ENCODE results near the gene CATSPER2. TPM values are rescaled to one million over a fixed set of nuclear protein-coding genes. Genes with fewer than 3 reads are reported as not detected.
"Not testable (repeated sequence)": the region's sequence is repeated elsewhere in the genome, so short reads cannot be mapped to it uniquely, and the experiment has no call there.

The CATSPER2 gene
- total and polyA plus RNA-seq, 2 of the 4 experiments (the other 2 are of a cell fraction): 0.41 to 11.3 TPM

- H3K27me3 ChIP-seq (ENCODE audit: control insufficient read depth, insufficient read depth, low read length); H2BK5ac ChIP-seq (ENCODE audit: low read depth, low read length, poor library complexity, severe bottlenecking); POLR2A ChIA-PET (ENCODE audit: unreplicated experiment); in situ Hi-C loops (cut with MboI; ENCODE audit: low sequenced_read_pairs); H2BK120ac ChIP-seq (ENCODE audit: low read depth, low read length); H2AK5ac ChIP-seq (ENCODE audit: low read depth, low read length); H3K14ac ChIP-seq (replicated peaks; ENCODE audit: low read depth, low read length); H3K18ac ChIP-seq (ENCODE audit: low read depth, low read length); CTCF ChIA-PET; H4K91ac ChIP-seq (ENCODE audit: insufficient read depth, low read depth, low read length); H2AK9ac ChIP-seq (replicated peaks; ENCODE audit: low read depth, low read length, poor library complexity); H2BK15ac ChIP-seq (ENCODE audit: low read depth, low read length); H3K27ac ChIP-seq (ENCODE audit: insufficient read depth, low read length); H3K4me3 ChIP-seq (ENCODE audit: insufficient read depth, low read depth, low read length); H3K56ac ChIP-seq (ENCODE audit: extremely low read depth, insufficient read depth, low read length); BruUV-seq (replicated peaks); H3K36me3 ChIP-seq (ENCODE audit: control insufficient read depth, insufficient read depth, low read length); H2AFZ ChIP-seq (replicated peaks; ENCODE audit: low read length, poor library complexity); H4K20me1 ChIP-seq (ENCODE audit: insufficient read depth, low read length); H3K23ac ChIP-seq (ENCODE audit: low read depth, low read length); intact Hi-C loops (cut with micrococcal nuclease); dilution Hi-C loops (cut with HindIII; ENCODE audit: low sequenced_read_pairs, unreplicated experiment); H2BK20ac ChIP-seq (ENCODE audit: low read depth, low read length); H4K5ac ChIP-seq (ENCODE audit: low read depth, low read length); H3K9me1 ChIP-seq (ENCODE audit: insufficient read depth, low read length); H4K8ac ChIP-seq (ENCODE audit: low read depth in 2 of 2, low read length in 2 of 2); H3K9me3 ChIP-seq (ENCODE audit: control insufficient read depth, insufficient read depth, low read length); DNase-seq; H3K4ac ChIP-seq (ENCODE audit: low read depth, low read length); H3K9ac ChIP-seq (ENCODE audit: low read depth, low read length); H3K79me1 ChIP-seq (ENCODE audit: low read depth in 1 of 2, low read length in 2 of 2); H3K4me1 ChIP-seq (ENCODE audit: control insufficient read depth, insufficient read depth, low read length); H3K4me2 ChIP-seq (ENCODE audit: low read depth, low read length): not testable (repeated sequence)
- ATAC-seq (ENCODE audit: low read depth): peak; percentile 97
- WGBS, 2 experiments (ENCODE audit: extremely low coverage in 2 of 2, insufficient read length in 1 of 2): no CpG with 5 or more reads among the region's 54 CpGs
Measured at GRCh38 chr15:43589778-43590466, 58.7 kb downstream of the CATSPER2 start, which contains the start of gene PPIP5K1. PPIP5K1 (minus strand) TSS chr15:43590208; CDS start chr15:43584504, 5,704 bp downstream.

Small RNAs within 50 kb of the gene (microRNA-seq; reads per million reads assigned to microRNA genes)
- gene PDIA3P2 (ENCODE audit: insufficient read depth, insufficient read length) (not detected), gene RNU6-554P (ENCODE audit: insufficient read depth, insufficient read length) (not detected), gene RNU6-610P (ENCODE audit: insufficient read depth, insufficient read length) (not detected)

Small RNAs within 50 kb of the gene (small RNA-seq; reads per million reads assigned to genes)
- gene PDIA3P2 (0 reads per million in 5 experiments), gene RNU6-554P (0 to 1.2 (median 0.08) reads per million in 5 experiments), gene RNU6-610P (0 reads per million in 5 experiments)

Other genes starting within 250 kb of the CATSPER2 start
- gene TP53BP1, start 155.7 kb downstream of the CATSPER2 start, total RNA-seq (2012; rRNA removed): 64.5 and 73.9 TPM in 2 replicates
- gene TP53BP1, start 155.7 kb downstream of the CATSPER2 start, polyA plus RNA-seq (2012; rRNA removed): 33.9 and 36.3 TPM in 2 replicates
- 47.2 and 48.2 TPM in 2 replicates for gene MAP1A, start 131.2 kb downstream of the CATSPER2 start, total RNA-seq (2012; rRNA removed)
- gene MAP1A, start 131.2 kb downstream of the CATSPER2 start, polyA plus RNA-seq (2012; rRNA removed): 28.7 and 31.3 TPM in 2 replicates
- gene PPIP5K1, start 58.6 kb downstream of the CATSPER2 start, total RNA-seq (2012; rRNA removed): 10.0 and 12.7 TPM in 2 replicates
- 14.2 and 15.2 TPM in 2 replicates for gene PPIP5K1, start 58.6 kb downstream of the CATSPER2 start, polyA plus RNA-seq (2012; rRNA removed)
- not detected in 2 replicates for gene CKMT1B, start 54.8 kb downstream of the CATSPER2 start, total RNA-seq (2012; rRNA removed)
- gene CKMT1B, start 54.8 kb downstream of the CATSPER2 start, polyA plus RNA-seq (2012; rRNA removed): 0.07 TPM in 1 of 2 replicates, not detected in the other
- gene STRC, start 30.0 kb downstream of the CATSPER2 start, total RNA-seq (2012; rRNA removed): not detected in 2 replicates
- gene STRC, start 30.0 kb downstream of the CATSPER2 start, polyA plus RNA-seq (2012; rRNA removed): 0.20 TPM in 1 of 2 replicates, not detected in the other
- gene CKMT1A, start 45.0 kb upstream of the CATSPER2 start, total RNA-seq (2012; rRNA removed): not detected in 2 replicates
- gene CKMT1A, start 45.0 kb upstream of the CATSPER2 start, polyA plus RNA-seq (2012; rRNA removed): not detected in 2 replicates
- gene PDIA3, start 97.6 kb upstream of the CATSPER2 start, total RNA-seq (2012; rRNA removed): 103 and 155 TPM in 2 replicates
- 396 and 980 TPM in 2 replicates for gene PDIA3, start 97.6 kb upstream of the CATSPER2 start, polyA plus RNA-seq (2012; rRNA removed)
- 1.6 and 1.7 TPM in 2 replicates for gene ELL3, start 128.1 kb upstream of the CATSPER2 start, total RNA-seq (2012; rRNA removed)
- gene ELL3, start 128.1 kb upstream of the CATSPER2 start, polyA plus RNA-seq (2012; rRNA removed): 1.2 and 1.3 TPM in 2 replicates
- gene SERF2, start 143.5 kb upstream of the CATSPER2 start, total RNA-seq (2012; rRNA removed): 157 and 526 TPM in 2 replicates
- gene SERF2, start 143.5 kb upstream of the CATSPER2 start, polyA plus RNA-seq (2012; rRNA removed): 2,187 and 2,655 TPM in 2 replicates
- under 0.01 TPM in 1 of 2 replicates, not detected in the other for gene SERINC4, start 151.4 kb upstream of the CATSPER2 start, total RNA-seq (2012; rRNA removed)
- gene SERINC4, start 151.4 kb upstream of the CATSPER2 start, polyA plus RNA-seq (2012; rRNA removed): 0.09 TPM in 1 of 2 replicates, not detected in the other
- gene HYPK, start 151.8 kb upstream of the CATSPER2 start, total RNA-seq (2012; rRNA removed): 1.4 and 5.3 TPM in 2 replicates
- 7.2 and 9.1 TPM in 2 replicates for gene HYPK, start 151.8 kb upstream of the CATSPER2 start, polyA plus RNA-seq (2012; rRNA removed)
- gene MFAP1, start 175.8 kb upstream of the CATSPER2 start, total RNA-seq (2012; rRNA removed): 28.5 and 32.2 TPM in 2 replicates
- 20.8 and 21.6 TPM in 2 replicates for gene MFAP1, start 175.8 kb upstream of the CATSPER2 start, polyA plus RNA-seq (2012; rRNA removed)
- 25.8 and 28.9 TPM in 2 replicates for gene WDR76, start 178.2 kb upstream of the CATSPER2 start, total RNA-seq (2012; rRNA removed)
- 4.7 and 4.8 TPM in 2 replicates for gene WDR76, start 178.2 kb upstream of the CATSPER2 start, polyA plus RNA-seq (2012; rRNA removed)